DND-41 (cell line): ENCODE results near the gene KIAA1586.

Experiments used
- EZH2 ChIP-seq: IDR thresholded peaks from 3 replicates; pipeline ENCODE4 v1.6.1; 2012; ENCODE audit warnings: borderline replicate concordance, low read depth, mild to moderate bottlenecking, moderate library complexity, low read length, inconsistent platforms; ENCODE audit not compliant: severe bottlenecking
- TF ChIP-seq, protein P1 (sequence below): IDR thresholded peaks from 2 replicates; pipeline ENCODE4 v1.5.1; 2012; ENCODE audit warnings: borderline replicate concordance, low read length, moderate library complexity, mild to moderate bottlenecking; ENCODE audit not compliant: poor library complexity, severe bottlenecking; ENCODE audit errors: extremely low read depth

DNA sequence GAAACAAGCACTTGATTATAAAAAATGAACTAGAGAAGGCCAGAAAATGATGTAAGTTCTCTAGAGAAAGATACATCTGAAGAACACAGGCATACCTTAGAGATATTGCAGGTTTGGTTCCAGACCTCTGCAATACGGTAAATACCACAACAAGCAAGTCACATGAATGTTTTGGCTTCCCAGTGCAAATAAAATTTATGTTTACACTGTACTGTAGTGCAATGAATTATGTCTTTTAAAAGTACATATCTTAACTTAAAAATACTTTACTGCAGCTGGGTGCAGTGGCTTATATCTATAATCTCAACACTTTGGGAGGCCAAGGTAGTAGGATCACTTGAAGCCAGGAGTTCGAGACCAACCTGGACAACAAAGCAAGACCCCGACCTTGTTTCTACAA, 10.9 kb upstream of the KIAA1586 start:
- TF ChIP-seq, protein P1, sequence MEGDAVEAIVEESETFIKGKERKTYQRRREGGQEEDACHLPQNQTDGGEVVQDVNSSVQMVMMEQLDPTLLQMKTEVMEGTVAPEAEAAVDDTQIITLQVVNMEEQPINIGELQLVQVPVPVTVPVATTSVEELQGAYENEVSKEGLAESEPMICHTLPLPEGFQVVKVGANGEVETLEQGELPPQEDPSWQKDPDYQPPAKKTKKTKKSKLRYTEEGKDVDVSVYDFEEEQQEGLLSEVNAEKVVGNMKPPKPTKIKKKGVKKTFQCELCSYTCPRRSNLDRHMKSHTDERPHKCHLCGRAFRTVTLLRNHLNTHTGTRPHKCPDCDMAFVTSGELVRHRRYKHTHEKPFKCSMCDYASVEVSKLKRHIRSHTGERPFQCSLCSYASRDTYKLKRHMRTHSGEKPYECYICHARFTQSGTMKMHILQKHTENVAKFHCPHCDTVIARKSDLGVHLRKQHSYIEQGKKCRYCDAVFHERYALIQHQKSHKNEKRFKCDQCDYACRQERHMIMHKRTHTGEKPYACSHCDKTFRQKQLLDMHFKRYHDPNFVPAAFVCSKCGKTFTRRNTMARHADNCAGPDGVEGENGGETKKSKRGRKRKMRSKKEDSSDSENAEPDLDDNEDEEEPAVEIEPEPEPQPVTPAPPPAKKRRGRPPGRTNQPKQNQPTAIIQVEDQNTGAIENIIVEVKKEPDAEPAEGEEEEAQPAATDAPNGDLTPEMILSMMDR = no peak
- TF ChIP-seq EZH2 = no peak
